Measurements from ENCODE around the gene ADIPOR2. TPM values are rescaled to one million over a fixed set of nuclear protein-coding genes. Genes with fewer than 3 reads are reported as not detected.

The ADIPOR2 gene
- total RNA-seq, 1 donor from 2014 or later, result 43.0 TPM

DNA sequence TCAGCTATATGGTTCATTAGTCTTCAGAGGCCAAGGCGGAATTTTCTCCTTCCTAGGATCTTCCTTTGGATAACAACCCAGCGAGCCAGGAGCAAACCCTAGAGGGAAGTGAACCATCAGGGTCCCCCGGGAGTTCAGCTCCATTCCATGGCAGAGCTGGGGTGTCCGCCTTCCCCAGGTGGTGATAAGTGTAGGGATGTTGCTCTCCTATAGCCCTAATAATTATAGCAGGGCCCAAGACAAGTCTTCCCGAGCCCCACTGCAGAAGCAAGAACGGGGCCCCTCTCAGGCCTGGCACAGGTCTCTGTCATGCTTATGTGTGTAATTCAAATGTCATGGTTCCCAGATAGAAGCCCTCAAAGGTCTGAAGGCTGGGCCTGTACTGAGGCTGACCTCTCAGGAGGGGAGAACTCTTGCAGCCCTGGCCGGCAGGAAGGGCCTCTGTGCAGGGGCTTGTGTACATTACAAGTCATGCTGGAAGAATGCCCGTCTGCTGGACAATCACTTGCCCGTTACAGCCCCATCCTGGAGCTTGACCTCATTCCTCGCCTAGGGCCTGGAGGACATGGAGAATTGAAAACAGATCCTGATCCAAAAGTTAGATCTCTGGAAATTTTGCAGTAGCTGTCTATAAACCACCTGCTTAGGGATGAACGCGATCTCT is 146.8 kb downstream of the ADIPOR2 start:
- TF ChIP-seq, protein P1, sequence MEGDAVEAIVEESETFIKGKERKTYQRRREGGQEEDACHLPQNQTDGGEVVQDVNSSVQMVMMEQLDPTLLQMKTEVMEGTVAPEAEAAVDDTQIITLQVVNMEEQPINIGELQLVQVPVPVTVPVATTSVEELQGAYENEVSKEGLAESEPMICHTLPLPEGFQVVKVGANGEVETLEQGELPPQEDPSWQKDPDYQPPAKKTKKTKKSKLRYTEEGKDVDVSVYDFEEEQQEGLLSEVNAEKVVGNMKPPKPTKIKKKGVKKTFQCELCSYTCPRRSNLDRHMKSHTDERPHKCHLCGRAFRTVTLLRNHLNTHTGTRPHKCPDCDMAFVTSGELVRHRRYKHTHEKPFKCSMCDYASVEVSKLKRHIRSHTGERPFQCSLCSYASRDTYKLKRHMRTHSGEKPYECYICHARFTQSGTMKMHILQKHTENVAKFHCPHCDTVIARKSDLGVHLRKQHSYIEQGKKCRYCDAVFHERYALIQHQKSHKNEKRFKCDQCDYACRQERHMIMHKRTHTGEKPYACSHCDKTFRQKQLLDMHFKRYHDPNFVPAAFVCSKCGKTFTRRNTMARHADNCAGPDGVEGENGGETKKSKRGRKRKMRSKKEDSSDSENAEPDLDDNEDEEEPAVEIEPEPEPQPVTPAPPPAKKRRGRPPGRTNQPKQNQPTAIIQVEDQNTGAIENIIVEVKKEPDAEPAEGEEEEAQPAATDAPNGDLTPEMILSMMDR (IDR thresholded peaks at IDR 0.05), result no peak
- H3K4me3 Mint-ChIP-seq, result no peak overlapping the region
- peaks cover 27% of the 10 kb centered on the region for H3K4me1 Mint-ChIP-seq
- no peak for ATAC-seq (ENCODE audit: low read depth)
- no peak for DNase-seq
- ChIA-PET CTCF (no interaction called here), POLR2A (no interaction called here)
- H3K9me3 Mint-ChIP-seq, result no peaks in the 10 kb centered on the region
- no peaks in the 10 kb centered on the region for H3K36me3 Mint-ChIP-seq (ENCODE audit: low read depth)
- peaks cover 17% of the 10 kb centered on the region for H3K27me3 Mint-ChIP-seq
- no peak overlapping the region for H3K27ac Mint-ChIP-seq
- intact Hi-C loops (cut with micrococcal nuclease), result no loop called here

Other genes with a start within 250 kb of the ADIPOR2 start
- 19.4 and 21.6 TPM in 2 replicates for gene FBXL14, start 96.5 kb upstream of the ADIPOR2 start, total RNA-seq
- gene WNT5B, start 61.8 kb upstream of the ADIPOR2 start, total RNA-seq, result 0.69 and 1.0 TPM in 2 replicates
- gene LRTM2, start 129.5 kb downstream of the ADIPOR2 start, total RNA-seq, result not detected in 2 replicates
- 2.1 and 2.8 TPM in 2 replicates for gene CACNA2D4, start 227.6 kb downstream of the ADIPOR2 start, total RNA-seq

All from activated B cell treated with CpG ODN at 0.5 μM for 24 hours (primary cell).